K562 (cell line): ENCODE measurements around the gene MAP3K7. TPM values are rescaled to one million over a fixed set of nuclear protein-coding genes. Genes with fewer than 3 reads are reported as not detected.

Source experiments
- CBX3 ChIP-seq, 2 experiments: IDR thresholded peaks; 1 replicate in 1 of 2; 2 replicates in 1 of 2; pipeline ENCODE4 v1.6.1; 2012; ENCODE audit warnings: inconsistent platforms in 2 of 2, low read length in 2 of 2, borderline replicate concordance in 1 of 2, control low read depth in 1 of 2
- DPF2 ChIP-seq: fragments of 450-650 bp; IDR thresholded peaks from 2 replicates; pipeline ENCODE4 v1.6.1; 2016
- HDAC8 ChIP-seq: fragments of 450-650 bp; IDR thresholded peaks from 2 replicates; pipeline ENCODE4 v1.6.1; 2016; ENCODE audit warnings: mild to moderate bottlenecking, missing genetic modification characterization, moderate library complexity, missing compliant biosample characterization
- HNRNPUL1 ChIP-seq: fragments of 200-400 bp; formaldehyde crosslinking; IDR thresholded peaks from 2 replicates; pipeline ENCODE4 v1.6.1; 2017; ENCODE audit warnings: low read length
- MAZ ChIP-seq, 2 experiments: fragments of 450-650 bp in 1 of 2; sonication (generic) in 1 of 2; formaldehyde crosslinking; IDR thresholded peaks in 1 of 2; conservative IDR thresholded peaks in 1 of 2; 2 replicates each; pipeline versions ENCODE4 v1.4.0 to v1.5.0; 2020; ENCODE audit warnings: mild to moderate bottlenecking in 1 of 2, missing genetic modification reagents in 1 of 2
- MTA1 ChIP-seq: fragments of 450-650 bp; IDR thresholded peaks from 2 replicates; pipeline ENCODE4 v1.6.1; 2017; ENCODE audit warnings: borderline replicate concordance
- MYC ChIP-seq, 2 experiments: fragments of 250-450 bp in 1 of 2; sonication (Bioruptor Pico) in 1 of 2; IDR thresholded peaks; 2 replicates each; pipeline versions ENCODE4 v1.5.1 to v1.6.1; 2012 to 2021; ENCODE audit warnings: low read depth in 2 of 2, borderline replicate concordance in 1 of 2, improper control_type of control experiment in 1 of 2, low read length in 1 of 2, mild to moderate bottlenecking in 1 of 2, moderate library complexity in 1 of 2
- PYGO2 ChIP-seq: fragments of 450-650 bp; IDR thresholded peaks from 2 replicates; pipeline ENCODE4 v1.6.1; 2016; ENCODE audit warnings: mild to moderate bottlenecking, missing genetic modification characterization, moderate library complexity, missing compliant biosample characterization
- RAD21 ChIP-seq, 2 experiments: fragments of 250-450 bp in 1 of 2; fragments of 450-650 bp in 1 of 2; sonication (Bioruptor Pico) in 1 of 2; formaldehyde crosslinking in 1 of 2; IDR thresholded peaks in 1 of 2; conservative IDR thresholded peaks in 1 of 2; 2 replicates each; pipeline versions ENCODE4 v1.4.0 to v1.8.0; 2020 to 2022; ENCODE audit warnings: mild to moderate bottlenecking in 2 of 2, moderate library complexity in 1 of 2
- RBM39 ChIP-seq: fragments of 200-400 bp; formaldehyde crosslinking; optimal IDR thresholded peaks from 2 replicates; pipeline ENCODE3; 2018; ENCODE audit warnings: low read depth, low read length
- U2AF2 ChIP-seq: fragments of 200-400 bp; formaldehyde crosslinking; optimal IDR thresholded peaks from 2 replicates; pipeline ENCODE3; 2017; ENCODE audit warnings: low read depth, mild to moderate bottlenecking, low read length
- ZNF589 ChIP-seq: fragments of 200-800 bp; sonication (Bioruptor generic); IDR thresholded peaks from 2 replicates; pipeline ENCODE4 v1.6.1; 2016; ENCODE audit warnings: low read depth, missing genetic modification characterization, missing compliant biosample characterization
- ZNF76 ChIP-seq: fragments of 250-450 bp; sonication (Bioruptor Pico); IDR thresholded peaks from 2 replicates; pipeline ENCODE4 v1.4.0; 2020; ENCODE audit warnings: mild to moderate bottlenecking, moderate library complexity, borderline replicate concordance
- polyA plus RNA-seq, 8 experiments: library from polyadenylated mRNA; depleted of rRNA in 4 of 8; stranded (reverse) in 5 of 8; unstranded in 3 of 8; fragments of >200 nt; fragmentation: Nextera tagmentation in 2 of 8; fragmentation: Illumina TruSeq in 1 of 8; extraction: Ambion mirVana in 2 of 8; extraction: Trizol in 1 of 8; gene quantifications; 2 replicates each; pipeline versions ENCODE4 v1.2.1 to v1.2.3, GENCODE V29; 2011 to 2014; ENCODE audit warnings: inconsistent platforms in 1 of 8, missing spikeins in 1 of 8
- total RNA-seq, 7 experiments: library from RNA; depleted of rRNA in 6 of 7; stranded (reverse); fragments of >200 nt in 6 of 7; fragmentation: Illumina TruSeq in 2 of 7; extraction: Trizol in 2 of 7; gene quantifications; 2 replicates each; pipeline versions ENCODE4 v1.2.1 to v1.2.3, GENCODE V29; 2011 to 2021; ENCODE audit warnings: low replicate concordance in 1 of 7
- TF ChIP-seq, protein P1 (sequence below): sonication (generic); formaldehyde crosslinking; IDR thresholded peaks from 2 replicates; pipeline ENCODE4 v1.8.0; 2022; ENCODE audit warnings: mild to moderate bottlenecking, missing genetic modification reagents
- TF ChIP-seq, protein P2 (sequence below): sonication (generic); formaldehyde crosslinking; IDR thresholded peaks from 2 replicates; pipeline ENCODE4 v1.9.0; 2022; ENCODE audit warnings: mild to moderate bottlenecking, missing genetic modification reagents
- TF ChIP-seq, protein P3 (sequence below): fragments of 450-650 bp; IDR thresholded peaks from 2 replicates; pipeline ENCODE4 v1.6.1; 2014; ENCODE audit warnings: low read depth, mild to moderate bottlenecking, moderate library complexity, borderline replicate concordance
- TF ChIP-seq, protein P4 (sequence below): sonication (generic); formaldehyde crosslinking; IDR thresholded peaks from 2 replicates; pipeline ENCODE4 v1.8.1; 2023; ENCODE audit warnings: mild to moderate bottlenecking, missing genetic modification reagents

Gene MAP3K7
- total and polyA plus RNA-seq, 9 of the 15 experiments (the other 6 are each of a cell fraction or from before 2014, with no cell fraction given) = 13.4 to 60.9 (median 34.8) TPM

DNA sequence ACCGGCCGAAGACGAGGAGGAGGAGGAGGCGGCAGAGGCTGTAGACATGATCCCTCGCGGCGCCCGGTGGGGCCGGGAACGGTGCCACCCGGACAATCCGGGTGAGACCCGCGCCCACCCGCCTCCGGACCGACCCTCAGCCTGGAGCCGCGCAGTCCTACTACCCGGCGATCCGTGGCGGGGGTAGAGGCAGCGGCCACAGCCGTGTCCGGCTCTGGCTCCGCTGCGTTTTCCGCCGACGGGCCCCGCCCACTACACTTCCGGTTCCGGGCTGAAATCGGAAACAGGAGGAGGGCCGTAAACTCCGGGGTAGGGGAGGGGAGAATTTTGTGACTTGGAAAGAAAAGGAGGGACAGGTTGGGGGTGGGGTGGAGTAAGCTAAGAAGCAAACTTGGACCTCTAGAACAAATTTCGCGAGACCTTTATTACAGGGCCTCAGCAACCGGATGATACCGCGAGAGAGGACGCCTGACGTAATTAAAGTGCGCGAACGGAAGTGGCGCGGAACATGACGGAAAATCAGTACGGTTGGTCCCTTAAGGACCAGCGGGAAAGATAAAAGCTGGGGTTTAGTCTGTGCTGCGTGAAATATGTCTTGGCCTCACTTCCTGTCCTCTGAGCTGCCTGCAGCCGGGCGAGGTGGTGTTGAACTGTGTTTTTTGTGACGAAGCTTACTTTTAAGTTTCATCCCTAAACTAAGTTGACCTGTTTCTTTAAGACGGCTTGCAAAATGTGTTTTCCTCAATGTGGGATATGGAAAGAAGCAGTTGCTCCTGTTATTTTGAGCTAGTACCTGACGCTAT is at the start of gene MAP3K7 (continued):
- TF ChIP-seq ZNF589 (CRISPR knock-in tag) = no peak
- peak in 1 of 2 experiments; percentile 91; a peak in 2 of 3 replicates for TF ChIP-seq CBX3 (IDR thresholded peaks at IDR 0.05; ENCODE audit: borderline replicate concordance in 1 of 2, low read length in 2 of 2)
- peak; percentile 36 to 53; a peak in 3 of 4 replicates for TF ChIP-seq MAZ (CRISPR knock-in tag; conservative IDR thresholded peaks at IDR 0.05 in 1 of 2, IDR thresholded peaks at IDR 0.05 in 1 of 2)
- TF ChIP-seq ZNF76 (CRISPR knock-in tag) = no peak
- no peak for TF ChIP-seq U2AF2
- no peak for TF ChIP-seq PYGO2 (tag)
- no peak; a peak in 1 of 4 replicates for TF ChIP-seq RAD21 (CRISPR knock-in tag; conservative IDR thresholded peaks at IDR 0.05 in 1 of 2, IDR thresholded peaks at IDR 0.05 in 1 of 2)
- no peak for TF ChIP-seq HDAC8 (tag)
- TF ChIP-seq MYC (IDR thresholded peaks at IDR 0.05; ENCODE audit: low read depth, low read length) = 0 out of 2 replicates have a peak, but pooled peaks have one; percentile 62
- TF ChIP-seq MYC (CRISPR knock-in tag; IDR thresholded peaks at IDR 0.05; ENCODE audit: borderline replicate concordance, low read depth) = no peak
- no peak for TF ChIP-seq HNRNPUL1
- TF ChIP-seq, protein P1, sequence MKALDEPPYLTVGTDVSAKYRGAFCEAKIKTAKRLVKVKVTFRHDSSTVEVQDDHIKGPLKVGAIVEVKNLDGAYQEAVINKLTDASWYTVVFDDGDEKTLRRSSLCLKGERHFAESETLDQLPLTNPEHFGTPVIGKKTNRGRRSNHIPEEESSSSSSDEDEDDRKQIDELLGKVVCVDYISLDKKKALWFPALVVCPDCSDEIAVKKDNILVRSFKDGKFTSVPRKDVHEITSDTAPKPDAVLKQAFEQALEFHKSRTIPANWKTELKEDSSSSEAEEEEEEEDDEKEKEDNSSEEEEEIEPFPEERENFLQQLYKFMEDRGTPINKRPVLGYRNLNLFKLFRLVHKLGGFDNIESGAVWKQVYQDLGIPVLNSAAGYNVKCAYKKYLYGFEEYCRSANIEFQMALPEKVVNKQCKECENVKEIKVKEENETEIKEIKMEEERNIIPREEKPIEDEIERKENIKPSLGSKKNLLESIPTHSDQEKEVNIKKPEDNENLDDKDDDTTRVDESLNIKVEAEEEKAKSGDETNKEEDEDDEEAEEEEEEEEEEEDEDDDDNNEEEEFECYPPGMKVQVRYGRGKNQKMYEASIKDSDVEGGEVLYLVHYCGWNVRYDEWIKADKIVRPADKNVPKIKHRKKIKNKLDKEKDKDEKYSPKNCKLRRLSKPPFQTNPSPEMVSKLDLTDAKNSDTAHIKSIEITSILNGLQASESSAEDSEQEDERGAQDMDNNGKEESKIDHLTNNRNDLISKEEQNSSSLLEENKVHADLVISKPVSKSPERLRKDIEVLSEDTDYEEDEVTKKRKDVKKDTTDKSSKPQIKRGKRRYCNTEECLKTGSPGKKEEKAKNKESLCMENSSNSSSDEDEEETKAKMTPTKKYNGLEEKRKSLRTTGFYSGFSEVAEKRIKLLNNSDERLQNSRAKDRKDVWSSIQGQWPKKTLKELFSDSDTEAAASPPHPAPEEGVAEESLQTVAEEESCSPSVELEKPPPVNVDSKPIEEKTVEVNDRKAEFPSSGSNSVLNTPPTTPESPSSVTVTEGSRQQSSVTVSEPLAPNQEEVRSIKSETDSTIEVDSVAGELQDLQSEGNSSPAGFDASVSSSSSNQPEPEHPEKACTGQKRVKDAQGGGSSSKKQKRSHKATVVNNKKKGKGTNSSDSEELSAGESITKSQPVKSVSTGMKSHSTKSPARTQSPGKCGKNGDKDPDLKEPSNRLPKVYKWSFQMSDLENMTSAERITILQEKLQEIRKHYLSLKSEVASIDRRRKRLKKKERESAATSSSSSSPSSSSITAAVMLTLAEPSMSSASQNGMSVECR (CRISPR knock-in tag) = peak; percentile 69; the same call in 1 of the 2 replicates
- TF ChIP-seq DPF2 = peak; percentile 30; the same call in 1 of the 2 replicates
- TF ChIP-seq, protein P2, sequence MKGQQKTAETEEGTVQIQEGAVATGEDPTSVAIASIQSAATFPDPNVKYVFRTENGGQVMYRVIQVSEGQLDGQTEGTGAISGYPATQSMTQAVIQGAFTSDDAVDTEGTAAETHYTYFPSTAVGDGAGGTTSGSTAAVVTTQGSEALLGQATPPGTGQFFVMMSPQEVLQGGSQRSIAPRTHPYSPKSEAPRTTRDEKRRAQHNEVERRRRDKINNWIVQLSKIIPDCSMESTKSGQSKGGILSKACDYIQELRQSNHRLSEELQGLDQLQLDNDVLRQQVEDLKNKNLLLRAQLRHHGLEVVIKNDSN (CRISPR knock-in tag) = no peak
- TF ChIP-seq, protein P3, sequence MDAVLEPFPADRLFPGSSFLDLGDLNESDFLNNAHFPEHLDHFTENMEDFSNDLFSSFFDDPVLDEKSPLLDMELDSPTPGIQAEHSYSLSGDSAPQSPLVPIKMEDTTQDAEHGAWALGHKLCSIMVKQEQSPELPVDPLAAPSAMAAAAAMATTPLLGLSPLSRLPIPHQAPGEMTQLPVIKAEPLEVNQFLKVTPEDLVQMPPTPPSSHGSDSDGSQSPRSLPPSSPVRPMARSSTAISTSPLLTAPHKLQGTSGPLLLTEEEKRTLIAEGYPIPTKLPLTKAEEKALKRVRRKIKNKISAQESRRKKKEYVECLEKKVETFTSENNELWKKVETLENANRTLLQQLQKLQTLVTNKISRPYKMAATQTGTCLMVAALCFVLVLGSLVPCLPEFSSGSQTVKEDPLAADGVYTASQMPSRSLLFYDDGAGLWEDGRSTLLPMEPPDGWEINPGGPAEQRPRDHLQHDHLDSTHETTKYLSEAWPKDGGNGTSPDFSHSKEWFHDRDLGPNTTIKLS = peak; percentile 71
- no peak for TF ChIP-seq RBM39
- peak; percentile 100 for TF ChIP-seq MTA1
- TF ChIP-seq, protein P4, sequence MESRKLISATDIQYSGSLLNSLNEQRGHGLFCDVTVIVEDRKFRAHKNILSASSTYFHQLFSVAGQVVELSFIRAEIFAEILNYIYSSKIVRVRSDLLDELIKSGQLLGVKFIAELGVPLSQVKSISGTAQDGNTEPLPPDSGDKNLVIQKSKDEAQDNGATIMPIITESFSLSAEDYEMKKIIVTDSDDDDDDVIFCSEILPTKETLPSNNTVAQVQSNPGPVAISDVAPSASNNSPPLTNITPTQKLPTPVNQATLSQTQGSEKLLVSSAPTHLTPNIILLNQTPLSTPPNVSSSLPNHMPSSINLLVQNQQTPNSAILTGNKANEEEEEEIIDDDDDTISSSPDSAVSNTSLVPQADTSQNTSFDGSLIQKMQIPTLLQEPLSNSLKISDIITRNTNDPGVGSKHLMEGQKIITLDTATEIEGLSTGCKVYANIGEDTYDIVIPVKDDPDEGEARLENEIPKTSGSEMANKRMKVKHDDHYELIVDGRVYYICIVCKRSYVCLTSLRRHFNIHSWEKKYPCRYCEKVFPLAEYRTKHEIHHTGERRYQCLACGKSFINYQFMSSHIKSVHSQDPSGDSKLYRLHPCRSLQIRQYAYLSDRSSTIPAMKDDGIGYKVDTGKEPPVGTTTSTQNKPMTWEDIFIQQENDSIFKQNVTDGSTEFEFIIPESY (CRISPR knock-in tag) = no peak
